Left lung (tissue), 10 donors: ENCODE measurements around the gene NGF. TPM values are rescaled to one million over a fixed set of nuclear protein-coding genes. Genes with fewer than 3 reads are reported as not detected.

Experiments used
- ATAC-seq: fragments of 200-7000 bp; cut with Tn5 transposase; one replicate; pipeline ENCODE4 v1.9.1; 2020; ENCODE audit warnings: moderate library complexity
- DNase-seq, 4 donors: peaks; one replicate each; pipeline ENCODE4 v3.0.0-alpha.2; 2013 to 2020
- H3K27ac ChIP-seq, 2 donors: fragments of 200-600 bp; sonication (generic) in 1 of 2; one replicate each; pipeline versions ENCODE4 v1.5.0 to v1.8.0; 2020 to 2021
- H3K27me3 ChIP-seq, 2 donors: fragments of 200-600 bp; sonication (generic) in 1 of 2; one replicate each; pipeline versions ENCODE4 v1.5.0 to v1.8.0; 2020 to 2021
- H3K36me3 ChIP-seq, 2 donors: fragments of 200-600 bp; sonication (generic) in 1 of 2; one replicate each; pipeline versions ENCODE4 v1.5.0 to v1.8.0; 2020 to 2021
- H3K4me1 ChIP-seq, 2 donors: fragments of 200-600 bp; one replicate each; pipeline ENCODE4 v1.8.0; 2021
- H3K4me3 ChIP-seq, 2 donors: fragments of 200-600 bp; sonication (generic) in 1 of 2; one replicate each; pipeline versions ENCODE4 v1.5.0 to v1.8.0; 2020 to 2021; ENCODE audit warnings: mild to moderate bottlenecking in 1 of 2
- H3K9me3 ChIP-seq, 2 donors: fragments of 200-600 bp; sonication (generic) in 1 of 2; one replicate each; pipeline versions ENCODE4 v1.5.0 to v1.8.0; 2020 to 2021
- CTCF ChIP-seq, 2 donors: fragments of 200-600 bp; sonication (generic) in 1 of 2; IDR thresholded peaks; one replicate each; pipeline versions ENCODE4 v1.5.0 to v1.8.0; 2021; ENCODE audit warnings: antibody characterized with exemption in 2 of 2
- intact Hi-C, 2 donors: fragments of 100-400 bp; cut with DNase I; formaldehyde crosslinking; loops; one replicate each; pipeline versions ENCODE4 v1.11.2 to v1.14.2; 2022
- polyA plus RNA-seq, 6 donors: library from polyadenylated mRNA; unstranded; fragments of 120-200 nt; gene quantifications; one replicate each; pipeline ENCODE4 v1.2.1, GENCODE V29; 2013; ENCODE audit not compliant: insufficient read length in 6 of 6
- total RNA-seq, 2 donors: library from RNA; stranded (reverse); fragmentation: NEBNext Ultra II Directional; extraction: Animal tissue kit (Norgen Biotek cat#: 25700); gene quantifications; one replicate each; pipeline ENCODE4 v1.2.1, GENCODE V29; 2021
- donor health status: DM: no; HTN: yes; CAD: no.
- donor health status: DM: no; HTN: no; CAD: no.

The NGF gene
- total and polyA plus RNA-seq, 8 donors = 0.66 to 1.3 (median 0.87) TPM

GRCh38 chr1:115301438-115302020, 36.5 kb downstream of the NGF start:
- ATAC-seq (no peak), DNase-seq (no peak)
- intact Hi-C loops = no loop called here
- no peak overlapping the region for H3K4me3 ChIP-seq
- no peaks in the 10 kb centered on the region for H3K27me3 ChIP-seq
- TF ChIP-seq CTCF (IDR thresholded peaks at IDR 0.05) = no peak
- no peaks in the 10 kb centered on the region for H3K9me3 ChIP-seq
- no peak overlapping the region for H3K27ac ChIP-seq
- H3K4me1 ChIP-seq = no peaks in the 10 kb centered on the region
- no peaks in the 10 kb centered on the region for H3K36me3 ChIP-seq

- ATAC-seq (no peak), DNase-seq (no peak)
- intact Hi-C loops = no loop called here
- Histone ChIP-seq H3K27me3 (no peaks in the 10 kb centered on the region), H3K36me3 (no peaks in the 10 kb centered on the region), H3K9me3 (no peaks in the 10 kb centered on the region), H3K4me3 (no peak overlapping the region), H3K4me1 (no peaks in the 10 kb centered on the region), H3K27ac (no peak overlapping the region)
- TF ChIP-seq CTCF (IDR thresholded peaks at IDR 0.05) = no peak
Measured at GRCh38 chr1:115300087-115300876, 37.8 kb downstream of the NGF start.

- Histone ChIP-seq H3K36me3 (no peaks in the 10 kb centered on the region), H3K9me3 (no peaks in the 10 kb centered on the region), H3K27me3 (no peaks in the 10 kb centered on the region), H3K27ac (no peak overlapping the region), H3K4me1 (no peaks in the 10 kb centered on the region), H3K4me3 (no peak overlapping the region)
- intact Hi-C loops = no loop called here
- no peak for ATAC-seq
- TF ChIP-seq CTCF (IDR thresholded peaks at IDR 0.05) = no peak
- no peak for DNase-seq
Measured at GRCh38 chr1:115299266-115299665, 38.8 kb downstream of the NGF start.

- intact Hi-C loops = no loop called here
- Histone ChIP-seq H3K36me3 (no peaks in the 10 kb centered on the region), H3K27ac (no peak overlapping the region), H3K27me3 (no peaks in the 10 kb centered on the region), H3K4me1 (no peaks in the 10 kb centered on the region), H3K9me3 (no peaks in the 10 kb centered on the region), H3K4me3 (no peak overlapping the region)
- DNase-seq = no peak
- ATAC-seq = no peak
- no peak for TF ChIP-seq CTCF (IDR thresholded peaks at IDR 0.05)
Measured at GRCh38 chr1:115296981-115297380, 41.1 kb downstream of the NGF start.

GRCh38 chr1:115295904-115296696, 41.9 kb downstream of the NGF start:
- Histone ChIP-seq H3K4me1 (no peaks in the 10 kb centered on the region), H3K27me3 (no peaks in the 10 kb centered on the region), H3K4me3 (no peak overlapping the region), H3K36me3 (no peaks in the 10 kb centered on the region), H3K27ac (no peak overlapping the region), H3K9me3 (no peaks in the 10 kb centered on the region)
- no peak for DNase-seq
- intact Hi-C loops = no loop called here
- ATAC-seq = no peak
- TF ChIP-seq CTCF (IDR thresholded peaks at IDR 0.05) = no peak
